ENCODE results near the gene EN2. TPM values are rescaled to one million over a fixed set of nuclear protein-coding genes. Genes with fewer than 3 reads are reported as not detected.

The EN2 gene
- total RNA-seq, 1 experiment from 2014 or later = 0.07 TPM

- no peak overlapping the region for H4K91ac ChIP-seq (ENCODE audit: insufficient read length, low read depth, low read length)
- H3K27ac ChIP-seq (ENCODE audit: insufficient read length, low read depth, low read length) = no peak overlapping the region
- H3K4ac ChIP-seq (ENCODE audit: low read depth, low read length) = no peak overlapping the region
- no peak overlapping the region for H3T11ph ChIP-seq (ENCODE audit: low read length)
- H4K20me1 ChIP-seq (ENCODE audit: control insufficient read depth, insufficient read depth, insufficient read length) = peaks cover 4% of the 10 kb centered on the region
- Mint-ChIP-seq H3K4me3 (no peak overlapping the region), H3K36me3 (ENCODE audit: insufficient read depth in 1 of 3, low read depth in 3 of 3) (no peaks in the 10 kb centered on the region; a peak in 1 of 7 replicates), H3K27me3 (ENCODE audit: low read depth) (peaks cover 95% of the 10 kb centered on the region), H3K27ac (no peak overlapping the region), H3K9me3 (peaks cover 0 to 4% of the 10 kb centered on the region in 2 experiments; a peak in 3 of 5 replicates), H3K4me1 (peaks cover 4 to 21% of the 10 kb centered on the region in 2 experiments; a peak in 3 of 4 replicates)
- no peaks in the 10 kb centered on the region for H3K79me2 ChIP-seq (ENCODE audit: insufficient read depth, low read length)
- no peak overlapping the region for H3K9ac ChIP-seq (ENCODE audit: extremely low read depth, insufficient read length, low read length)
- no peak overlapping the region for H2AK5ac ChIP-seq (ENCODE audit: insufficient read length, low read length)
- H2BK120ac ChIP-seq (ENCODE audit: low read depth, low read length, poor library complexity, severe bottlenecking) = no peak overlapping the region
- H3K18ac ChIP-seq (ENCODE audit: insufficient read length, low read depth, low read length) = no peak overlapping the region
- no peaks in the 10 kb centered on the region for H3K79me1 ChIP-seq (ENCODE audit: insufficient read depth, low read depth, low read length, poor library complexity, severe bottlenecking)
- H2BK15ac ChIP-seq (ENCODE audit: low read depth, low read length) = no peak overlapping the region
- no peak overlapping the region for H2BK12ac ChIP-seq (ENCODE audit: insufficient read length, low read depth, low read length)
- no CpG with 5 or more reads among the region's 33 CpGs for WGBS (ENCODE audit: extremely low coverage, insufficient read length, low lambda C conversion rate)
- H2AFZ ChIP-seq (ENCODE audit: low read length) = no peak overlapping the region
- H3K56ac ChIP-seq (ENCODE audit: insufficient read length, low read depth, low read length) = no peak overlapping the region
- H3K23me2 ChIP-seq (ENCODE audit: insufficient read length, low read depth, low read length, poor library complexity, severe bottlenecking) = no peaks in the 10 kb centered on the region
- no peak overlapping the region for H2BK20ac ChIP-seq (ENCODE audit: low read depth, low read length, poor library complexity, severe bottlenecking)
- no peak overlapping the region for H3K4me2 ChIP-seq (ENCODE audit: insufficient read depth, insufficient read length, low read length)
- no peak overlapping the region for H4K5ac ChIP-seq (ENCODE audit: insufficient read length, low read depth, low read length)
- H4K8ac ChIP-seq (replicated peaks; ENCODE audit: insufficient read length, low read depth, low read length) = no peak overlapping the region
- no peak for TF ChIP-seq CTCF (conservative IDR thresholded peaks at IDR 0.05)
- H3K4me1 ChIP-seq (ENCODE audit: insufficient read depth, low read length) = no peaks in the 10 kb centered on the region
- H3K14ac ChIP-seq (ENCODE audit: insufficient read depth, low read length) = no peak overlapping the region
- no peak overlapping the region for H2BK5ac ChIP-seq (ENCODE audit: insufficient read length, low read length)
- H3K9me3 ChIP-seq (ENCODE audit: control insufficient read depth, low read depth, low read length) = no peaks in the 10 kb centered on the region
- no peak overlapping the region for H3K23ac ChIP-seq (ENCODE audit: insufficient read length, low read depth, low read length)
- peaks cover 91% of the 10 kb centered on the region for H3K27me3 ChIP-seq (ENCODE audit: insufficient read depth, low read length)
- no peak for DNase-seq
Measured at GRCh38 chr7:155462163-155462735, 4.3 kb downstream of the EN2 start.
